GM23248 (cell line): ENCODE results near the gene CSDE1. TPM values are rescaled to one million over a fixed set of nuclear protein-coding genes. Genes with fewer than 3 reads are reported as not detected.
A peak's percentile ranks its signal among the peaks of the same experiment; 100 is the strongest.

Experiments
- DNase-seq: peaks from one replicate; pipeline ENCODE4 v3.0.0-alpha.2; 2015
- H2AFZ ChIP-seq: fragments of 200-600 bp; sonication (generic); 2 replicates; pipeline ENCODE4 v1.6.1; 2016; ENCODE audit warnings: antibody characterized with exemption
- H3F3A ChIP-seq: fragments of 200-600 bp; sonication (generic); 2 replicates; pipeline ENCODE4 v1.6.1; 2016; ENCODE audit warnings: mild to moderate bottlenecking, antibody characterized with exemption, mixed run types; ENCODE audit not compliant: insufficient read depth
- H3K27ac ChIP-seq: fragments of 200-600 bp; sonication (generic); 2 replicates; pipeline ENCODE4 v1.5.1; 2016; ENCODE audit warnings: mild to moderate bottlenecking
- H3K27me3 ChIP-seq: fragments of 200-600 bp; sonication (generic); replicated peaks from 2 replicates; pipeline ENCODE4 v1.6.1; 2016; ENCODE audit warnings: mild to moderate bottlenecking; ENCODE audit not compliant: insufficient read depth
- H3K36me3 ChIP-seq: fragments of 200-600 bp; sonication (generic); 2 replicates; pipeline ENCODE4 v1.6.1; 2016; ENCODE audit warnings: low read depth, mild to moderate bottlenecking
- H3K4me1 ChIP-seq: fragments of 200-600 bp; sonication (generic); 2 replicates; pipeline ENCODE4 v1.6.1; 2016; ENCODE audit warnings: mild to moderate bottlenecking; ENCODE audit not compliant: insufficient read depth
- H3K4me2 ChIP-seq: fragments of 200-600 bp; sonication (generic); one replicate; pipeline ENCODE4 v1.6.1; 2016; ENCODE audit warnings: mild to moderate bottlenecking; ENCODE audit not compliant: unreplicated experiment
- H3K4me3 ChIP-seq: fragments of 200-600 bp; sonication (generic); 2 replicates; pipeline ENCODE4 v1.5.1; 2016; ENCODE audit warnings: mild to moderate bottlenecking
- H3K79me2 ChIP-seq: fragments of 200-600 bp; sonication (generic); 2 replicates; pipeline ENCODE4 v1.6.1; 2016; ENCODE audit warnings: mild to moderate bottlenecking; ENCODE audit not compliant: insufficient read depth
- H3K9ac ChIP-seq: fragments of 200-600 bp; sonication (generic); 2 replicates; pipeline ENCODE4 v1.6.1; 2016; ENCODE audit warnings: mild to moderate bottlenecking
- H3K9me2 ChIP-seq: fragments of 200-600 bp; sonication (generic); 2 replicates; pipeline ENCODE4 v1.6.1; 2016; ENCODE audit warnings: mixed run types, mild to moderate bottlenecking, moderate library complexity; ENCODE audit not compliant: insufficient read depth
- H3K9me3 ChIP-seq: fragments of 200-600 bp; sonication (generic); one replicate; pipeline ENCODE4 v1.6.1; 2017; ENCODE audit warnings: low read depth
- H4K20me1 ChIP-seq: fragments of 200-600 bp; sonication (generic); 2 replicates; pipeline ENCODE4 v1.6.0; 2016; ENCODE audit not compliant: insufficient read depth
- EZH2 ChIP-seq: fragments of 200-600 bp; sonication (generic); IDR thresholded peaks from 2 replicates; pipeline ENCODE4 v1.6.1; 2018; ENCODE audit warnings: antibody characterized with exemption, mild to moderate bottlenecking; ENCODE audit not compliant: insufficient read depth, poor library complexity, severe bottlenecking
- EZH2phosphoT487 ChIP-seq: fragments of 200-600 bp; sonication (generic); IDR thresholded peaks from 2 replicates; pipeline ENCODE4 v1.6.1; 2018; ENCODE audit warnings: antibody characterized with exemption, moderate library complexity, mild to moderate bottlenecking, low read depth; ENCODE audit not compliant: insufficient read depth
- WGBS, 2 experiments: methylation state at CpG; one replicate each; pipeline ENCODE4 v1.1.6; 2015 to 2017; ENCODE audit warnings: low lambda C conversion rate in 2 of 2, low coverage in 1 of 2; ENCODE audit errors: missing lambda C conversion rate in 2 of 2; 5-methylcytosine and 5-hydroxymethylcytosine counted together
- in situ Hi-C: fragments of 300-500 bp; cut with MboI; formaldehyde crosslinking; loops from 2 replicates; pipeline ENCODE4 v1.15.0; 2020
- polyA plus RNA-seq: library from polyadenylated mRNA; unstranded; fragments of >200 nt; fragmentation: Nextera tagmentation; extraction: Ambion mirVana; gene quantifications from 2 replicates; pipeline ENCODE4 v1.2.1, GENCODE V29; 2016
- total RNA-seq: library from RNA; depleted of rRNA; stranded (reverse); fragments of >200 nt; shearing (Covaris generic); gene quantifications from 2 replicates; pipeline ENCODE4 v1.2.3, GENCODE V29; 2014

The CSDE1 gene
- total and polyA plus RNA-seq, 2 experiments from 2014 or later = 297 to 808 TPM

DNA sequence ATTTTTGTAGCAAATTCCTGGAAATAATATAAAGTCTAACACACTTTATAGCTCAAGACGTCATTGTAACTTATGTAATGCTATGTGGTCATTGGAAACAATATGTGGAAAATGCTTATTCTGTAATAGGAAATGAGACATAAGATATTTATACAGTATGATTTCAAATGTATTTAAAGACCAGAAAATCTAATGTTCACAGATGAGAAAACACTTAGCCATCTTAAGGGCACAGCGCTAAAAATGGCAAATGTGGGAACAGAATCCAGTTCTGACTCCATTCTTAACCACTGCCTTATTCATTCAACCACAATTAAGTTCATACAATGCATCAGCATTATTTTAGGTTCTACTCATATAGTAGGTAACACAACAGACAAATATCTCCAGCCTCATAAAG lies 12.5 kb downstream of the CSDE1 start:
- no peak overlapping the region for H3K4me3 ChIP-seq
- peaks cover 100% of the 10 kb centered on the region for H3K79me2 ChIP-seq
- H3K27ac ChIP-seq = peak overlapping the region; percentile 76
- H3K27me3 ChIP-seq = no peaks in the 10 kb centered on the region
- in situ Hi-C loops = no loop called here
- peak; percentile 74 for DNase-seq
- H3F3A ChIP-seq = peaks cover 31% of the 10 kb centered on the region; the same call in 1 of the 2 replicates
- H3K9me3 ChIP-seq = no peaks in the 10 kb centered on the region
- H2AFZ ChIP-seq = no peak overlapping the region
- TF ChIP-seq EZH2phosphoT487 (no peak), EZH2 (no peak)
- H3K9me2 ChIP-seq = no peaks in the 10 kb centered on the region
- peaks cover 20% of the 10 kb centered on the region for H4K20me1 ChIP-seq
- no peak overlapping the region for H3K4me2 ChIP-seq
- peaks cover 19% of the 10 kb centered on the region for H3K4me1 ChIP-seq
- WGBS, 2 experiments = 60 to 64% methylated on average over 2 of the region's 2 CpGs
- H3K9ac ChIP-seq = peak overlapping the region; percentile 27; the same call in 1 of the 2 replicates
- H3K36me3 ChIP-seq = peaks cover 58% of the 10 kb centered on the region

DNA sequence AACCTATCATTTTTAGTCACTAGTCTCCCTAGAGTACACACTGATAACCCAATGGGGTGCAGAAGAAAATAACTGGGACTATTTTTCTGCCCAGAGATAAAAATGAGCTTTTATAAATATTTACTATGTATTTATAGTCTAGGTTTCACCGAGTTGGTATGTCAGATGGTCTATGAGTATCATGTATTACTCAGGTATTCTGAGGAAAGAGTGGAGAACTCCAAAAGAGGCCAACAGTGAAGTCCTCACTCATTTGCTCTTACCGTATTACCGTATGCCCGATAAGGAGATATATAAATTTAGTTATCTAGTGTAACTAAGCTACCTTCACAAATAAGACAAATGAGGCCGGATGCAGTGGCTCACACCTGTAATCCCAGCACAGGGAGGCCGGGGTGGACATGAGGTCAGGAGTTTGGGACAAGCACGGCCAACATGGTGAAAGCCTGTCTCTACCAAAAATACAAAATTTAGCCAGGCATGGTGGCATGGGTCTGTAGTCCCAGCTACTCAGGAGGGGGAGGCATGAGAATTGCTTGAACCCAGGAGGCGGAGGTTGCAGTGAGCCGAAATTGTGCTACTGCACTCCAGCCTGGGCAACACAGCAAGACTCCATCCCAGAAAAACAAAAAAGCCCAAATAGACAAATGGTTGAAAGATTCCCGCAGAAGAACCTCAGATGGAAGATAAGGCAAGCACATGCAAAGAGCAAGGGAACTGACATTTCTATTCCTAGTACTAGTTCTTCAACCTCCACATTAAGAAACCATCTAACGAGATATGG lies 15.6 kb downstream of the CSDE1 start:
- Histone ChIP-seq H3K4me2 (no peak overlapping the region), H3K27me3 (no peaks in the 10 kb centered on the region), H4K20me1 (peaks cover 25% of the 10 kb centered on the region; the same call in 1 of the 2 replicates), H3K27ac (no peak overlapping the region), H3K4me1 (peaks cover 16% of the 10 kb centered on the region), H3K9me2 (no peaks in the 10 kb centered on the region), H3K4me3 (no peak overlapping the region), H3K79me2 (peaks cover 100% of the 10 kb centered on the region), H3K36me3 (peaks cover 54% of the 10 kb centered on the region), H3F3A (peaks cover 31% of the 10 kb centered on the region; the same call in 1 of the 2 replicates), H3K9me3 (no peaks in the 10 kb centered on the region), H3K9ac (no peak overlapping the region), H2AFZ (no peak overlapping the region)
- TF ChIP-seq EZH2 (no peak), EZH2phosphoT487 (no peak)
- DNase-seq = no peak
- in situ Hi-C loops = no loop called here
- 98% methylated on average over 11 of the region's 11 CpGs for WGBS, 2 experiments

DNA sequence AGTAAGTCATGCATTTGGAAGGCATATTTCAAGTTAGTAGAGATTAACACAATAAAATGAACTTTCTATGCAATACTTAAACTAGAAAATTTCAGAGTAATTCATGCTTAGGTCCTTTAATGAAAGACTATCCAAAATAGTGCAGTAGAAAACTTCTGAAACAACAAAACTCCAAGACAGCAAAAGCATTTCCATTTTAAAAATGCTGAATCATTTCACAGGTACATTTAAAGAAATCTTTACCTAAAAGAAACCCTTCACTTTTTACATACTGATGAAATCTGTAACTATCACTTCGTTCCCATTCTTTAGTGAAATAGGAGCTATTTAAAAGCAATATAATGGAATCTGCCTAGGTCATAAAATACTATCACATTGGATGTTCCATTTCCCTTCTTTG lies 17.5 kb downstream of the CSDE1 start:
- H3K36me3 ChIP-seq = peaks cover 60% of the 10 kb centered on the region
- H3K4me3 ChIP-seq = no peak overlapping the region
- 98 to 100% methylated on average over 1 of the region's 1 CpG for WGBS, 2 experiments

DNA sequence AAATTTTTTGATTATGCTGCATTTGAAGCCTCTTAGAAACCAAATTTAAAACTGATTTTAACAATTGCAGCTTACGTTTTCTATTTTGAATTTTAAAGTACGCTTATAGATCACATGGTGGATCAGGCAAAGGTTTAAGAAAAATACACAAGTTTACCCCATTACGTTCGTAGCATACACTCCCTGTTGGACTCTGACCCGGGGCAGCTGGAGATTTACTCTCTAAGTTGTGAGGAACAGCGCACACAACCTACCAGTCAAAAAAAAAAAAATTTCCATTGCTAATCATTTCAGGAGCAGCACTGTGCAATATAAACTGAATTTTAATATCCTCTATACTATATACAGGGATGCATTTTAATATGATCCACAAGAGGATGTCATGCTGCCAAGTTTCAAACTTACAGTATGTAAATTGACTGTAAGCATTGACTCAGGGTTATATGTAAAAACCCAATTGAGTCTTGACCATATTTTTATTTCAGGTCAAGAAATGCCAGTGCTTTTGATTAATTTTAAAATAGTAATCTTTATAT lies 20.4 kb downstream of the CSDE1 start:
- Histone ChIP-seq H3K36me3 (peaks cover 80% of the 10 kb centered on the region), H3F3A (0 out of 2 replicates have a peak, but pooled peaks cover 18% of the 10 kb centered on the region), H3K79me2 (peaks cover 100% of the 10 kb centered on the region), H3K9me3 (no peaks in the 10 kb centered on the region), H3K9me2 (no peaks in the 10 kb centered on the region), H3K27ac (no peak overlapping the region), H3K9ac (no peak overlapping the region), H3K4me3 (no peak overlapping the region), H3K4me1 (no peaks in the 10 kb centered on the region), H2AFZ (no peak overlapping the region), H3K27me3 (no peaks in the 10 kb centered on the region), H3K4me2 (no peak overlapping the region), H4K20me1 (peaks cover 21% of the 10 kb centered on the region; the same call in 1 of the 2 replicates)
- in situ Hi-C loops = no loop called here
- WGBS, 2 experiments = 98% methylated on average over 6 of the region's 6 CpGs
- TF ChIP-seq EZH2 (no peak), EZH2phosphoT487 (no peak)
- DNase-seq = no peak

More for the DNA sequence above, 17.5 kb downstream of the CSDE1 start:
- no peaks in the 10 kb centered on the region for H3K9me3 ChIP-seq
- in situ Hi-C loops = no loop called here
- DNase-seq = no peak
- no peaks in the 10 kb centered on the region for H3K9me2 ChIP-seq
- peaks cover 21% of the 10 kb centered on the region; the same call in 1 of the 2 replicates for H4K20me1 ChIP-seq
- no peaks in the 10 kb centered on the region for H3K27me3 ChIP-seq
- peaks cover 100% of the 10 kb centered on the region for H3K79me2 ChIP-seq
- H3K4me1 ChIP-seq = peaks cover 6% of the 10 kb centered on the region
- H3F3A ChIP-seq = peaks cover 23% of the 10 kb centered on the region; the same call in 1 of the 2 replicates
- no peak overlapping the region for H2AFZ ChIP-seq
- TF ChIP-seq EZH2phosphoT487 (no peak), EZH2 (no peak)
- H3K4me2 ChIP-seq = no peak overlapping the region
- H3K9ac ChIP-seq = no peak overlapping the region
- H3K27ac ChIP-seq = no peak overlapping the region
